Measurements from ENCODE around the gene BHLHE40. TPM values are rescaled to one million over a fixed set of nuclear protein-coding genes. Genes with fewer than 3 reads are reported as not detected.

The BHLHE40 gene
- polyA plus RNA-seq, 1 donor from 2014 or later: not detected

DNA sequence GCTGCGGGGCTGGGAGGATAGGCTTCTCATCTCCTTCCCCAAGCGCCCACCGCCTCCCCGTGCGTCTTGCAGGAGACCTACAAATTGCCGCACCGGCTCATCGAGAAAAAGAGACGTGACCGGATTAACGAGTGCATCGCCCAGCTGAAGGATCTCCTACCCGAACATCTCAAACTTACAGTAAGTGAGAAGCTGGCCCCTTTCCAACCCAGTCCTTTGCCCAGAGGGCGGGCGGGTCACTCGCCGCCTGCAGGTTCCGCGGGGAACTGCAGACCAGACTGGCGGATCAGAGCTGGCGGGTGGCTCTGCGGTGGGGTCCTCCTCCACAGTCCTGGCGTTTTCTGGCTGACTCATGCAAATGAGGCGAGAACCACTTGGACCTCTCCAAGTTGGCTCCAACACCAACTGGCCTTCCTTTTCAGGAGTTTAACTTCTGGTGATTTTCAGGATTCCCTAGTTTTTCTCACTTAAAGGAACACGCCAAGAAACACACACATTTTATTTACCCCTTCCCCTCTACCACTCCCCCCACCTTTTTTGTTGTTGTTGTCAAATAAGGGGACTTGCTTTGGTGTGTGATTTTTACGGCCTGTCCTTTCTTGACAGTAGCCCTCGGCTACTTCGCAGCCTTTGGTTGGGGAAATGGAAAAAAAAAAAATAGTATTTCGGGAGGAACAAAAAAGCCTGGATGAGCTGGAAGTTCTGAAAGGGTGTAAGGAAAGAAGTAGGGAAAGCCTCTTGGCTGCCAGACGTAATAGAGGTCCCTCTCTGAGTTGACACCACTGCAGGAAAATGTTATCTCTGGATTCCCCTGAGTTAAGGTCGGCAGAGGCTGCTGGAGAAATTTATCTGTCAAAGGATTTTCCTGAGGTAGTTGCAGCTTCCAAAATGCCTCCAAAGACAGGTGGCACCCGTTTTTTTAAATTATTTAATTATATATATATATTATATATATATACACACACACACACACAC lies 1.3 kb downstream of the BHLHE40 start:
- Histone ChIP-seq H3K9me3 (ENCODE audit: low read length) (no peaks in the 10 kb centered on the region), H3F3A (ENCODE audit: insufficient read depth, low read length, poor library complexity, severe bottlenecking) (peaks cover 3% of the 10 kb centered on the region), H2AFZ (ENCODE audit: low read depth, low read length) (no peak overlapping the region), H3K27ac (ENCODE audit: low read length) (no peak overlapping the region), H3K27me3 (ENCODE audit: insufficient read depth, low read depth, low read length) (peaks cover 87% of the 10 kb centered on the region), H4K20me1 (ENCODE audit: insufficient read depth) (no peaks in the 10 kb centered on the region), H3K9me2 (ENCODE audit: insufficient read depth, low read length) (no peaks in the 10 kb centered on the region), H3K9ac (ENCODE audit: low read length) (no peak overlapping the region), H3K79me2 (replicated peaks; ENCODE audit: insufficient read depth, low read length) (no peaks in the 10 kb centered on the region), H3K4me3 (ENCODE audit: low read length) (peak overlapping the region; percentile 93), H3K4me2 (ENCODE audit: low read length) (no peak overlapping the region), H3K36me3 (ENCODE audit: insufficient read depth, low read length) (no peaks in the 10 kb centered on the region)
- TF ChIP-seq EZH2 (IDR thresholded peaks at IDR 0.05; ENCODE audit: borderline replicate concordance, insufficient read depth, low read length, poor library complexity, severe bottlenecking) (no peak), REST (IDR thresholded peaks at IDR 0.05; ENCODE audit: borderline replicate concordance) (no peak), MXI1 (conservative IDR thresholded peaks at IDR 0.05; ENCODE audit: poor library complexity, severe bottlenecking) (no peak), CTCF (IDR thresholded peaks at IDR 0.05; ENCODE audit: poor library complexity, severe bottlenecking) (peak; percentile 74), TAF1 (IDR thresholded peaks at IDR 0.05; ENCODE audit: low read depth) (no peak), SMC3 (conservative IDR thresholded peaks at IDR 0.05; ENCODE audit: poor library complexity) (peak; percentile 61), RAD21 (conservative IDR thresholded peaks at IDR 0.05) (peak; percentile 54), EP300 (conservative IDR thresholded peaks at IDR 0.05; ENCODE audit: poor library complexity, severe bottlenecking) (no peak), POLR2AphosphoS5 (IDR thresholded peaks at IDR 0.05) (no peak)

- Histone ChIP-seq H3K27ac (ENCODE audit: low read length) (no peak overlapping the region), H3F3A (ENCODE audit: insufficient read depth, low read length, poor library complexity, severe bottlenecking) (peaks cover 3% of the 10 kb centered on the region), H3K4me2 (ENCODE audit: low read length) (no peak overlapping the region), H3K9me3 (ENCODE audit: low read length) (no peaks in the 10 kb centered on the region), H3K79me2 (replicated peaks; ENCODE audit: insufficient read depth, low read length) (no peaks in the 10 kb centered on the region), H3K9ac (ENCODE audit: low read length) (no peak overlapping the region), H2AFZ (ENCODE audit: low read depth, low read length) (no peak overlapping the region), H4K20me1 (ENCODE audit: insufficient read depth) (no peaks in the 10 kb centered on the region), H3K9me2 (ENCODE audit: insufficient read depth, low read length) (no peaks in the 10 kb centered on the region), H3K4me3 (ENCODE audit: low read length) (no peak overlapping the region), H3K27me3 (ENCODE audit: insufficient read depth, low read depth, low read length) (peaks cover 87% of the 10 kb centered on the region), H3K36me3 (ENCODE audit: insufficient read depth, low read length) (no peaks in the 10 kb centered on the region)
- no peak for TF ChIP-seq EZH2 (IDR thresholded peaks at IDR 0.05; ENCODE audit: borderline replicate concordance, insufficient read depth, low read length, poor library complexity, severe bottlenecking)
- no peak for TF ChIP-seq RAD21 (conservative IDR thresholded peaks at IDR 0.05)
- TF ChIP-seq CTCF (IDR thresholded peaks at IDR 0.05; ENCODE audit: poor library complexity, severe bottlenecking): no peak
- TF ChIP-seq TAF1 (IDR thresholded peaks at IDR 0.05; ENCODE audit: low read depth): no peak
- TF ChIP-seq EP300 (conservative IDR thresholded peaks at IDR 0.05; ENCODE audit: poor library complexity, severe bottlenecking): no peak
- no peak for TF ChIP-seq MXI1 (conservative IDR thresholded peaks at IDR 0.05; ENCODE audit: poor library complexity, severe bottlenecking)
- TF ChIP-seq SMC3 (conservative IDR thresholded peaks at IDR 0.05; ENCODE audit: poor library complexity): no peak
- no peak for TF ChIP-seq REST (IDR thresholded peaks at IDR 0.05; ENCODE audit: borderline replicate concordance)
- no peak for TF ChIP-seq POLR2AphosphoS5 (IDR thresholded peaks at IDR 0.05)
These were observed 2.0 kb downstream of the BHLHE40 start for GRCh38 chr3:4981294-4981664.

All from neural cell (in vitro differentiated cells).